ENCODE measurements around the gene DLG2.

Gene DLG2

GRCh38 chr11:83502041-83502440 lies 2125.1 kb downstream of the DLG2 start:
- H3K4me3 ChIP-seq (ENCODE audit: low read depth, low read length): no peak overlapping the region
- DNase-seq (ENCODE audit: low read depth): no peak
- TF ChIP-seq CTCF (IDR thresholded peaks at IDR 0.05; ENCODE audit: low read depth, low read length, missing control alignments): no peak

GRCh38 chr11:83493917-83494316 lies 2133.2 kb downstream of the DLG2 start:
- no peak overlapping the region for H3K4me3 ChIP-seq (ENCODE audit: low read depth, low read length)
- TF ChIP-seq CTCF (IDR thresholded peaks at IDR 0.05; ENCODE audit: low read depth, low read length, missing control alignments): no peak
- no peak for DNase-seq (ENCODE audit: low read depth)

- DNase-seq (ENCODE audit: low read depth): no peak
- TF ChIP-seq CTCF (IDR thresholded peaks at IDR 0.05; ENCODE audit: low read depth, low read length, missing control alignments): no peak
- H3K4me3 ChIP-seq (ENCODE audit: low read depth, low read length): no peak overlapping the region
These were observed 2134.1 kb downstream of the DLG2 start for GRCh38 chr11:83493034-83493433.

GRCh38 chr11:83483808-83484207 lies 2143.3 kb downstream of the DLG2 start:
- no peak for TF ChIP-seq CTCF (IDR thresholded peaks at IDR 0.05; ENCODE audit: low read depth, low read length, missing control alignments)
- DNase-seq (ENCODE audit: low read depth): no peak
- H3K4me3 ChIP-seq (ENCODE audit: low read depth, low read length): no peak overlapping the region

GRCh38 chr11:83480811-83481210 lies 2146.3 kb downstream of the DLG2 start:
- no peak overlapping the region for H3K4me3 ChIP-seq (ENCODE audit: low read depth, low read length)
- no peak for DNase-seq (ENCODE audit: low read depth)
- TF ChIP-seq CTCF (IDR thresholded peaks at IDR 0.05; ENCODE audit: low read depth, low read length, missing control alignments): no peak

- no peak overlapping the region for H3K4me3 ChIP-seq (ENCODE audit: low read depth, low read length)
- no peak for DNase-seq (ENCODE audit: low read depth)
- TF ChIP-seq CTCF (IDR thresholded peaks at IDR 0.05; ENCODE audit: low read depth, low read length, missing control alignments): no peak
These were observed 2146.9 kb downstream of the DLG2 start for GRCh38 chr11:83480251-83480650.

- DNase-seq (ENCODE audit: low read depth): no peak
These were observed 2149.4 kb downstream of the DLG2 start for GRCh38 chr11:83477772-83478171.

More at GRCh38 chr11:83477772-83478171, 2149.4 kb downstream of the DLG2 start:
- TF ChIP-seq CTCF (IDR thresholded peaks at IDR 0.05; ENCODE audit: low read depth, low read length, missing control alignments): no peak
- no peak overlapping the region for H3K4me3 ChIP-seq (ENCODE audit: low read depth, low read length)

All from GM12864 (cell line).